Measurements from ENCODE around the gene PIK3R5.

The PIK3R5 gene

DNA sequence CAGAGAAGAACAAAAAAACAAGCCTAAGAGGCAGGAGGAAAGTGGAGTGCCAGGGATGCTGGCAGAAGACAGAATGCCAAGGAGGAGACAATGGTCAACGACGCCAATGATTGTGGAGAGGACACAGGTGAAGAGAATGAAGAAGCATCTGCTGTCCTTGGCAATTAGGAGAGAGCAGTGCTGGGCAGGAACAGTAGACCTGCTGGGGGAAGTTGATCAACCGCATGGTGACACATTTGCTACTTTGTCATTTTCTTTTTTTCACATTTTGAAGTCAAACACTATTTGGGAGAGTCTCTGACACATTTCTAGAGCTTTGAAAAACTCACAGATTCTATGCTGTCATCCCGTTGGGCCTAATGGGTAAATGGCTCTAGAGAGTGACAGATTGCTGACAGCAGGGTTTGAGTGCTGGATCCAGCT, 97.0 kb downstream of the PIK3R5 start:
- H3K4me3 ChIP-seq (ENCODE audit: low read depth, low read length) = peak overlapping the region; percentile 67; the same call in 1 of the 2 replicates
- TF ChIP-seq, protein P1, sequence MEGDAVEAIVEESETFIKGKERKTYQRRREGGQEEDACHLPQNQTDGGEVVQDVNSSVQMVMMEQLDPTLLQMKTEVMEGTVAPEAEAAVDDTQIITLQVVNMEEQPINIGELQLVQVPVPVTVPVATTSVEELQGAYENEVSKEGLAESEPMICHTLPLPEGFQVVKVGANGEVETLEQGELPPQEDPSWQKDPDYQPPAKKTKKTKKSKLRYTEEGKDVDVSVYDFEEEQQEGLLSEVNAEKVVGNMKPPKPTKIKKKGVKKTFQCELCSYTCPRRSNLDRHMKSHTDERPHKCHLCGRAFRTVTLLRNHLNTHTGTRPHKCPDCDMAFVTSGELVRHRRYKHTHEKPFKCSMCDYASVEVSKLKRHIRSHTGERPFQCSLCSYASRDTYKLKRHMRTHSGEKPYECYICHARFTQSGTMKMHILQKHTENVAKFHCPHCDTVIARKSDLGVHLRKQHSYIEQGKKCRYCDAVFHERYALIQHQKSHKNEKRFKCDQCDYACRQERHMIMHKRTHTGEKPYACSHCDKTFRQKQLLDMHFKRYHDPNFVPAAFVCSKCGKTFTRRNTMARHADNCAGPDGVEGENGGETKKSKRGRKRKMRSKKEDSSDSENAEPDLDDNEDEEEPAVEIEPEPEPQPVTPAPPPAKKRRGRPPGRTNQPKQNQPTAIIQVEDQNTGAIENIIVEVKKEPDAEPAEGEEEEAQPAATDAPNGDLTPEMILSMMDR (IDR thresholded peaks at IDR 0.05; ENCODE audit: insufficient read depth, low read depth, low read length, missing control alignments) = no peak
- peak; percentile 72 for DNase-seq (ENCODE audit: low read depth)

DNA sequence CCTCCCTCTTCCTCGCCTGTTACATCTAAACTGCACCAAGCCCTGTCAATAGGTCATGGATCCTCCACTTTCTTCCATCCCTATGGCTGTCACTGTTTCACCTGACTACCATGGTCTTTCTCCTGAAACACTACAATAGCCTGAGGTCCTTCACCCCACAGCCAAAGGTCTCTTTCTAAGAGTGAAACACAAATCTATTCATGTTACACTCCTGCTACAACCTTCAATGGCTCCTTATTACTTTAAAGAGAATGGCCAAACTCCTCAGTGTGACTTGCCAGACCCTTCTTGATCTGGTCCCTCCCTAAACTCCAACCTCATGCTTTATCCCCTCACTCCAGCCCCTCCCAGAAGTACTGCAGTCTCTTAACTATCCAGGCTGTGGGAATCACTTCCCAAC, 97.4 kb downstream of the PIK3R5 start:
- peak overlapping the region; percentile 67 for H3K4me3 ChIP-seq (ENCODE audit: low read depth, low read length)
- no peak for DNase-seq (ENCODE audit: low read depth)
- TF ChIP-seq, protein P1 (IDR thresholded peaks at IDR 0.05; ENCODE audit: insufficient read depth, low read depth, low read length, missing control alignments) = no peak

DNA sequence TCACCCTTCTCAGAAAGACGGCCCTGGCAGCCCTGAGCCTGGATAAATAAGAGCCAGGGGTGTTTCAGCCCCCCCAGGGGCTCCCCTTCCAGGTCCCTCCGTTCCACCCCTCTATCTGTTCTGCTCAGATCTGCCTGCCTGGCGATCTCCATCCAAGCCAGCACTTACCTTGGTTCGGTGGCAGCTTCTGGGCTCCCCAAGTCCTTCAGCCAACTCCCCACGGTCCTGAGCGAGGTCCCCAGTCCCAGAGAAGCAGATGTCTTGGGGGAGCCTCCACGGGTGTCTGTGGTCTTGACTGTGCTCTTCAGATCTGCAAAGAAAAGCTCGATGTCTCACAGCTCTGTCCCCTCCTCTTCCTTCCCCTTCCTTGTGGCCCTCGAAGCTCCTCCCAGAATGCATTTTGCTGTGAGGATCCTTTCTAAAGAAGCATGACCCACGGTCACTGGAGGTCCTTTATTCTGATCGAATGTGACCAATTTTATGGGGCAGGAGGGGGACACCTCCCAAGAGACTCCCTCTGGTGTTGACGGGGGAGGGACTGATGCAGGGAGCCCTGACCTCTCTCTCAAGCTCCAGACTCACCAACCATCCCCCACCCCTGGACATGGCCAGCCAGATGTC, 98.0 kb downstream of the PIK3R5 start, which contains the start of gene PIK3R6:
Gene PIK3R6 (minus strand): TSS at position 314 of the 621 bp plus-strand sequence. CDS start 17,880 bp downstream, outside the sequence.
- H3K4me3 ChIP-seq (ENCODE audit: low read depth, low read length) = peak within 1 kb of the TSS; percentile 67
- DNase-seq (ENCODE audit: low read depth) = peak; percentile 70
- TF ChIP-seq, protein P1 (IDR thresholded peaks at IDR 0.05; ENCODE audit: insufficient read depth, low read depth, low read length, missing control alignments) = no peak

DNA sequence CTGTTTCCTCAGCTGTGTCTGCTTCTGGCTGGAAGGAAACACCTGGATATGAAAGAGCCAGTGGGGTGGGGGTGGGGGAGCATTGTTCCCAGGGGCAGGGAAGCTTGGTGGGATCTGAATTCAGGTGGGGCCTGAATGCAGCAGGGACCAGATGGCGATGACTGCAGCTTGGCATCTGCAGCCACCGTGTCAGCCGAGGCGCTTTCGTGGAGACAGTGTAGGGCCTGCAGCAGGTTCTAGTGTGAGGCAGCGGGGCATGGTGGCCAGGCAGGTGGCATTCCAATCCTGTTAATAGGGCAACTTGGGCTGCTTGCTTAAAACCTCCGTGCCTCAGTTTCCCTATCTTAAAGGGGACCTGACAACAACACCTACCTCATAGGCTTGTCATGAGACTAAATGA, 99.7 kb downstream of the PIK3R5 start:
- peak overlapping the region; percentile 67 for H3K4me3 ChIP-seq (ENCODE audit: low read depth, low read length)
- DNase-seq (ENCODE audit: low read depth) = no peak
- TF ChIP-seq, protein P1 (IDR thresholded peaks at IDR 0.05; ENCODE audit: insufficient read depth, low read depth, low read length, missing control alignments) = no peak

DNA sequence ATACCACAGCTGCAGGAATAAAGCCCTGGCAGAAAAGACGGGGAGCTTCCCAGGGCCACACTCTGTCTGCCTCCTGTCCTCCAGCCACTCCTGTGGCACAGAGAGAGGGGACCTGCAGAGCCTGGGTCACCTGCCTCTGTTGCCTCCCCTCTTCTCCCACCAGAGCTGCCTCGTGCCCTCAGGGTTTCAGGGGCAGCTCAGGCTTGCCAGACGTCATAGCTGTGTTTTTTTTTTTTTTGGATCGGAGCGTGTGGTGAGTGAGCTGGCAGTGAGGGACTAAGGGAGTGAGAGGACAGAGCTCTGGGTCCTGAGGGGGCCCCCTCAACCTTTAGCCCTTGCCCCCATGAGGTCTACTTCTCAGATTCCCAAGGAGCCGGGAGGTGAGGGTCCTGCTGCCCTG, 100.1 kb downstream of the PIK3R5 start:
- TF ChIP-seq, protein P1 (IDR thresholded peaks at IDR 0.05; ENCODE audit: insufficient read depth, low read depth, low read length, missing control alignments) = no peak
- peak overlapping the region; percentile 67 for H3K4me3 ChIP-seq (ENCODE audit: low read depth, low read length)
- DNase-seq (ENCODE audit: low read depth) = no peak

DNA sequence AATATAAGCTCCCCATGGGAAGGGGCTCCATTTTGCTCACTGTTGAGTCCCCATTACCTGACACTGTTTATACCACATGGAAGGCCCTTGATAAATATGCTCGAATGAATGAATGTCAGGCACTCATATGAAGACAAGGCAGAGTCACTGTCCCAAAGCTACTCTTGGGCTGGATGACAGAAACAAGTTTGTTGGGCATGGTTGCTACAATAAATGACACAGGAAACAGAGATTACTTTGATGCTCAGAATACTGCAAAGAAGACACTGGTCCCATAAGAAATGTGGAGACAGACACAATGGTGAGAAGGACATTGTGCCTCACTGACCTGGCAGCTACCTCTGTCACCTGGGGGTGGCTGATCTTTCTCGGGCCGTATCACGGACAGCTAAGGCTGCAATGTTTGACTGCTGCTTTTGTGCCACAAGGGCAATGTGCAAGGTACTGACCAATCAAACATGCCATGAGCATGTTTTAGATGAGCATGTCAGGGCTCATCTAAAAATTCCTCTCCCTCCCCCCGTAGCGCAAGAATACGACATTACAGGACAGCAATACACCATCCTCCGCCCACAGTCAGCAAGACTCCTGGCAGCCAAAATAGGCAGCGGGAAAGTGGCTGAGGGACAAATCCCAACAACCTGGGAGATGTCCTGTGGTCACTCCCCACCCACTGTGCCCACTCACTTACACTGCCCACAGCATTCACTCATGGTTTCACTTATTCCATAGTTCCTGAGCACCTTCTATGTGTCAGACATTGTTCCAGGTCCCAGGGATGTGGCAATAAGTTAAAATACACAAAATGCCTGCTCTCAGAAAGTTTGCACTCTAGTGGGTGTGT, 103.1 kb downstream of the PIK3R5 start:
- no peak for DNase-seq (ENCODE audit: low read depth)
- H3K4me3 ChIP-seq (ENCODE audit: low read depth, low read length) = peak overlapping the region; percentile 36
- TF ChIP-seq, protein P1 (IDR thresholded peaks at IDR 0.05; ENCODE audit: insufficient read depth, low read depth, low read length, missing control alignments) = no peak
